GM23338 (cell line): Measurements from ENCODE around the gene PARVB.

Experiments
- CREB1 ChIP-seq: fragments of 250-450 bp; sonication (Bioruptor Pico); IDR thresholded peaks from 2 replicates; pipeline ENCODE4 v1.5.0; 2020; ENCODE audit warnings: low read depth, mild to moderate bottlenecking, moderate library complexity
- EZH2 ChIP-seq: fragments of 200-600 bp; sonication (generic); IDR thresholded peaks from one replicate; pipeline ENCODE4 v1.8.0; 2017; ENCODE audit warnings: antibody characterized with exemption, mild to moderate bottlenecking, low read depth; ENCODE audit not compliant: unreplicated experiment
- EZH2phosphoT487 ChIP-seq: fragments of 200-600 bp; sonication (generic); IDR thresholded peaks from one replicate; pipeline ENCODE4 v1.8.1; 2018; ENCODE audit warnings: antibody characterized with exemption; ENCODE audit not compliant: unreplicated experiment
- JUNB ChIP-seq: IDR thresholded peaks from one replicate; pipeline ENCODE4 v1.6.1; 2016; ENCODE audit warnings: antibody characterized with exemption; ENCODE audit not compliant: unreplicated experiment
- POLR2AphosphoS5 ChIP-seq: IDR thresholded peaks from 2 replicates; pipeline ENCODE4 v1.6.1; 2016; ENCODE audit warnings: antibody characterized with exemption, low read depth
- TF ChIP-seq, protein P1 (sequence below), 2 experiments: fragments of 200-600 bp in 1 of 2; sonication (generic) in 1 of 2; conservative IDR thresholded peaks; 2 replicates each; pipeline versions ENCODE4 v1.5.1 to v1.6.1; 2016 to 2017; ENCODE audit warnings: antibody characterized with exemption in 2 of 2, low read depth in 2 of 2, mild to moderate bottlenecking in 2 of 2, moderate library complexity in 1 of 2
- TF ChIP-seq, protein P2 (sequence below): IDR thresholded peaks from 2 replicates; pipeline ENCODE4 v1.6.1; 2016; ENCODE audit warnings: antibody characterized with exemption

DNA sequence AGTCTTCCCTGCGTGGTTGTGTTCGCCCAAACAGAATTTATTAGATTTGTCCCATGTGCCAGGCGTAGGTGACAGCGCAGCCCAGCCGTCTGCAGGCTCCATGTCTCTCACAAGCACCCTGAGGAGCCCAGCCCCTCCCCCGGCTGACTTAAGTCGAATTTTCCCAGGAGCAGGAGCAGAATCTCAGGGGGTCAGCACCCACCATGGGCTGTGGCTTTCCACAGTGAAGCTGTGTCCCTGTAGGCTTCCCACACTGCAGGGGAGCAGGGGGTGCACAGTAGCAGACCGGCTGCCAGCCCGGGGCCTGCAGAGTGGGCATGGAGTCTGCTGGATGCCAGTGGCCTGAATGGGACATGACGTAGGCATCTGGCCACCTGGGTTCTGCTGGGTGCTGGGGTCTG lies 172.6 kb downstream of the PARVB start:
- TF ChIP-seq, protein P1, sequence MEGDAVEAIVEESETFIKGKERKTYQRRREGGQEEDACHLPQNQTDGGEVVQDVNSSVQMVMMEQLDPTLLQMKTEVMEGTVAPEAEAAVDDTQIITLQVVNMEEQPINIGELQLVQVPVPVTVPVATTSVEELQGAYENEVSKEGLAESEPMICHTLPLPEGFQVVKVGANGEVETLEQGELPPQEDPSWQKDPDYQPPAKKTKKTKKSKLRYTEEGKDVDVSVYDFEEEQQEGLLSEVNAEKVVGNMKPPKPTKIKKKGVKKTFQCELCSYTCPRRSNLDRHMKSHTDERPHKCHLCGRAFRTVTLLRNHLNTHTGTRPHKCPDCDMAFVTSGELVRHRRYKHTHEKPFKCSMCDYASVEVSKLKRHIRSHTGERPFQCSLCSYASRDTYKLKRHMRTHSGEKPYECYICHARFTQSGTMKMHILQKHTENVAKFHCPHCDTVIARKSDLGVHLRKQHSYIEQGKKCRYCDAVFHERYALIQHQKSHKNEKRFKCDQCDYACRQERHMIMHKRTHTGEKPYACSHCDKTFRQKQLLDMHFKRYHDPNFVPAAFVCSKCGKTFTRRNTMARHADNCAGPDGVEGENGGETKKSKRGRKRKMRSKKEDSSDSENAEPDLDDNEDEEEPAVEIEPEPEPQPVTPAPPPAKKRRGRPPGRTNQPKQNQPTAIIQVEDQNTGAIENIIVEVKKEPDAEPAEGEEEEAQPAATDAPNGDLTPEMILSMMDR (conservative IDR thresholded peaks at IDR 0.05; ENCODE audit: low read depth in 2 of 2) = no peak
- TF ChIP-seq JUNB (no peak), EZH2 (no peak), EZH2phosphoT487 (no peak), POLR2AphosphoS5 (no peak), CREB1 (CRISPR knock-in tag) (no peak)
- TF ChIP-seq, protein P2, sequence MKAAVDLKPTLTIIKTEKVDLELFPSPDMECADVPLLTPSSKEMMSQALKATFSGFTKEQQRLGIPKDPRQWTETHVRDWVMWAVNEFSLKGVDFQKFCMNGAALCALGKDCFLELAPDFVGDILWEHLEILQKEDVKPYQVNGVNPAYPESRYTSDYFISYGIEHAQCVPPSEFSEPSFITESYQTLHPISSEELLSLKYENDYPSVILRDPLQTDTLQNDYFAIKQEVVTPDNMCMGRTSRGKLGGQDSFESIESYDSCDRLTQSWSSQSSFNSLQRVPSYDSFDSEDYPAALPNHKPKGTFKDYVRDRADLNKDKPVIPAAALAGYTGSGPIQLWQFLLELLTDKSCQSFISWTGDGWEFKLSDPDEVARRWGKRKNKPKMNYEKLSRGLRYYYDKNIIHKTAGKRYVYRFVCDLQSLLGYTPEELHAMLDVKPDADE = no peak
